Upper lobe of left lung (tissue), 4 donors: ENCODE data around the gene COTL1.

Experiments used
- CTCF ChIP-seq, 6 experiments: fragments of 450-650 bp in 4 of 6; fragments of 200-600 bp in 2 of 6; sonication (generic) in 2 of 6; IDR thresholded peaks; one replicate each; pipeline ENCODE4 v1.5.1; 2016 to 2019; ENCODE audit warnings: antibody characterized with exemption in 6 of 6
- EP300 ChIP-seq, 4 donors: sonication (generic); formaldehyde crosslinking; IDR thresholded peaks; one replicate each; pipeline ENCODE4 v1.5.1; 2017; ENCODE audit warnings: antibody characterized with exemption in 4 of 4, control low read depth in 2 of 4
- POLR2A ChIP-seq, 4 donors: fragments of 450-650 bp; IDR thresholded peaks; one replicate each; pipeline ENCODE4 v1.5.1; 2016 to 2017; ENCODE audit warnings: antibody characterized with exemption in 4 of 4, mild to moderate bottlenecking in 2 of 4
- POLR2AphosphoS5 ChIP-seq, 2 donors: sonication (generic); formaldehyde crosslinking; IDR thresholded peaks; one replicate each; pipeline ENCODE4 v1.5.1; 2017; ENCODE audit warnings: antibody characterized with exemption in 2 of 2

GRCh38 chr16:84609563-84610177, 8.2 kb downstream of the COTL1 start:
- no peak for TF ChIP-seq CTCF (IDR thresholded peaks at IDR 0.05)
- no peak for TF ChIP-seq POLR2AphosphoS5 (IDR thresholded peaks at IDR 0.05)
- no peak for TF ChIP-seq EP300 (IDR thresholded peaks at IDR 0.05)
- TF ChIP-seq POLR2A (IDR thresholded peaks at IDR 0.05), result no peak
